GM23338 (cell line): ENCODE results near the gene TXLNB. TPM values are rescaled to one million over a fixed set of nuclear protein-coding genes. Genes with fewer than 3 reads are reported as not detected.

Source experiments
- ATAC-seq: fragments of 200-7000 bp; cut with Tn5 transposase; 3 replicates; pipeline ENCODE4 v1.9.1; 2020
- DNase-seq: peaks from one replicate; pipeline ENCODE4 v3.0.0-alpha.2; 2015; ENCODE audit warnings: low spot score
- H2AFZ ChIP-seq: fragments of 200-600 bp; sonication (generic); 2 replicates; pipeline ENCODE4 v1.8.0; 2016; ENCODE audit warnings: antibody characterized with exemption, mild to moderate bottlenecking, moderate library complexity
- H3F3A ChIP-seq: fragments of 200-600 bp; sonication (generic); replicated peaks from 2 replicates; pipeline ENCODE4 v1.8.0; 2017; ENCODE audit warnings: antibody characterized with exemption, mixed run types, low read depth
- H3K27ac ChIP-seq: fragments of 200-600 bp; sonication (generic); 2 replicates; pipeline ENCODE4 v1.6.1; 2016; ENCODE audit warnings: low read depth
- H3K27me3 ChIP-seq: fragments of 200-600 bp; sonication (generic); 2 replicates; pipeline ENCODE4 v1.8.0; 2016; ENCODE audit warnings: mild to moderate bottlenecking, mixed run types, moderate library complexity; ENCODE audit not compliant: insufficient read depth
- H3K36me3 ChIP-seq: fragments of 200-600 bp; sonication (generic); 2 replicates; pipeline ENCODE4 v1.8.0; 2016; ENCODE audit warnings: mild to moderate bottlenecking; ENCODE audit not compliant: insufficient read depth
- H3K4me1 ChIP-seq: fragments of 200-600 bp; sonication (generic); 2 replicates; pipeline ENCODE4 v1.8.0; 2016; ENCODE audit warnings: mild to moderate bottlenecking, moderate library complexity; ENCODE audit not compliant: insufficient read depth
- H3K4me2 ChIP-seq: fragments of 200-600 bp; sonication (generic); 2 replicates; pipeline ENCODE4 v1.7.1; 2017; ENCODE audit warnings: mixed run types
- H3K4me3 ChIP-seq: fragments of 200-600 bp; sonication (generic); 2 replicates; pipeline ENCODE4 v1.6.1; 2016; ENCODE audit warnings: mixed run types
- H3K79me2 ChIP-seq: fragments of 200-600 bp; sonication (generic); replicated peaks from 2 replicates; pipeline ENCODE4 v1.8.0; 2017; ENCODE audit warnings: mild to moderate bottlenecking; ENCODE audit not compliant: insufficient read depth
- H3K9me2 ChIP-seq: fragments of 200-600 bp; sonication (generic); 2 replicates; pipeline ENCODE4 v1.8.0; 2017; ENCODE audit not compliant: insufficient read depth
- H4K20me1 ChIP-seq: fragments of 200-600 bp; sonication (generic); replicated peaks from 2 replicates; pipeline ENCODE4 v1.8.0; 2017; ENCODE audit warnings: mild to moderate bottlenecking; ENCODE audit not compliant: insufficient read depth
- H3K27ac Mint-ChIP-seq: 2 replicates; pipeline ENCODE4 v1.8.0; 2020; ENCODE audit warnings: inconsistent platforms, mild to moderate bottlenecking, moderate library complexity, mixed read lengths
- H3K27me3 Mint-ChIP-seq: 3 replicates; pipeline ENCODE4 v1.8.0; 2022; ENCODE audit warnings: low read depth, mild to moderate bottlenecking, moderate library complexity, mixed read lengths, inconsistent platforms; ENCODE audit not compliant: insufficient read depth, poor library complexity
- H3K36me3 Mint-ChIP-seq: 3 replicates; pipeline ENCODE4 v1.8.0; 2021; ENCODE audit warnings: low read depth, mild to moderate bottlenecking, inconsistent platforms, moderate library complexity, mixed read lengths
- H3K4me1 Mint-ChIP-seq: 3 replicates; pipeline ENCODE4 v1.8.0; 2020; ENCODE audit warnings: mild to moderate bottlenecking, inconsistent platforms, mixed read lengths
- H3K4me3 Mint-ChIP-seq: 3 replicates; pipeline ENCODE4 v1.8.0; 2021; ENCODE audit warnings: moderate library complexity, mild to moderate bottlenecking, inconsistent platforms, mixed read lengths
- H3K9me3 Mint-ChIP-seq: 3 replicates; pipeline ENCODE4 v1.8.0; 2020; ENCODE audit warnings: moderate library complexity, mild to moderate bottlenecking, inconsistent platforms, mixed read lengths
- CREB1 ChIP-seq: fragments of 250-450 bp; sonication (Bioruptor Pico); IDR thresholded peaks from 2 replicates; pipeline ENCODE4 v1.5.0; 2020; ENCODE audit warnings: low read depth, mild to moderate bottlenecking, moderate library complexity
- ETS1 ChIP-seq: IDR thresholded peaks from 2 replicates; pipeline ENCODE4 v1.6.1; 2016; ENCODE audit warnings: antibody characterized with exemption
- EZH2 ChIP-seq: fragments of 200-600 bp; sonication (generic); IDR thresholded peaks from one replicate; pipeline ENCODE4 v1.8.0; 2017; ENCODE audit warnings: antibody characterized with exemption, mild to moderate bottlenecking, low read depth; ENCODE audit not compliant: unreplicated experiment
- POLR2AphosphoS5 ChIP-seq: IDR thresholded peaks from 2 replicates; pipeline ENCODE4 v1.6.1; 2016; ENCODE audit warnings: antibody characterized with exemption, low read depth
- ZNF114 ChIP-seq: fragments of 250-450 bp; sonication (Bioruptor Pico); IDR thresholded peaks from 2 replicates; pipeline ENCODE4 v1.5.0; 2020; ENCODE audit warnings: mild to moderate bottlenecking, moderate library complexity
- ZNF331 ChIP-seq: fragments of 250-450 bp; sonication (Bioruptor Pico); IDR thresholded peaks from 2 replicates; pipeline ENCODE4 v1.5.0; 2020; ENCODE audit warnings: low read depth, mild to moderate bottlenecking, moderate library complexity
- polyA plus RNA-seq: library from polyadenylated mRNA; unstranded; fragments of >200 nt; fragmentation: Nextera tagmentation; extraction: Ambion mirVana; gene quantifications from 2 replicates; pipeline ENCODE4 v1.2.1, GENCODE V29; 2016
- total RNA-seq: library from RNA; depleted of rRNA; stranded (reverse); fragments of >200 nt; shearing (Covaris generic); gene quantifications from 2 replicates; pipeline ENCODE4 v1.2.3, GENCODE V29; 2014
- TF ChIP-seq, protein P1 (sequence below): fragments of 250-450 bp; sonication (Bioruptor Pico); IDR thresholded peaks from 2 replicates; pipeline ENCODE4 v1.5.0; 2020; ENCODE audit warnings: mild to moderate bottlenecking, moderate library complexity

The TXLNB gene
- total and polyA plus RNA-seq, 2 experiments from 2014 or later: 0.11 to 0.28 TPM

- DNase-seq: no peak
- H3K27me3 ChIP-seq: no peaks in the 10 kb centered on the region
- H3K36me3 ChIP-seq: no peaks in the 10 kb centered on the region
- H3K4me1 ChIP-seq: no peaks in the 10 kb centered on the region
- no peaks in the 10 kb centered on the region for H4K20me1 ChIP-seq
- H3K79me2 ChIP-seq: no peaks in the 10 kb centered on the region
- H3K4me3 ChIP-seq: no peak overlapping the region
- no peaks in the 10 kb centered on the region for H3K9me3 Mint-ChIP-seq
- no peak overlapping the region for H3K4me2 ChIP-seq
- no peaks in the 10 kb centered on the region for H3F3A ChIP-seq
- ATAC-seq: no peak
- H3K27me3 Mint-ChIP-seq: peaks cover 2% of the 10 kb centered on the region
- peak overlapping the region; percentile 24; the same call in 1 of the 2 replicates for H2AFZ ChIP-seq
- no peak overlapping the region for H3K27ac ChIP-seq
- peaks cover 5% of the 10 kb centered on the region; the same call in 2 of the 3 replicates for H3K4me1 Mint-ChIP-seq
- no peak overlapping the region for H3K4me3 Mint-ChIP-seq
- H3K36me3 Mint-ChIP-seq: no peaks in the 10 kb centered on the region; the same call in 2 of the 3 replicates
- H3K9me2 ChIP-seq: no peaks in the 10 kb centered on the region
- no peak for TF ChIP-seq ZNF331 (CRISPR knock-in tag)
- no peak for TF ChIP-seq ETS1
- TF ChIP-seq, protein P1, sequence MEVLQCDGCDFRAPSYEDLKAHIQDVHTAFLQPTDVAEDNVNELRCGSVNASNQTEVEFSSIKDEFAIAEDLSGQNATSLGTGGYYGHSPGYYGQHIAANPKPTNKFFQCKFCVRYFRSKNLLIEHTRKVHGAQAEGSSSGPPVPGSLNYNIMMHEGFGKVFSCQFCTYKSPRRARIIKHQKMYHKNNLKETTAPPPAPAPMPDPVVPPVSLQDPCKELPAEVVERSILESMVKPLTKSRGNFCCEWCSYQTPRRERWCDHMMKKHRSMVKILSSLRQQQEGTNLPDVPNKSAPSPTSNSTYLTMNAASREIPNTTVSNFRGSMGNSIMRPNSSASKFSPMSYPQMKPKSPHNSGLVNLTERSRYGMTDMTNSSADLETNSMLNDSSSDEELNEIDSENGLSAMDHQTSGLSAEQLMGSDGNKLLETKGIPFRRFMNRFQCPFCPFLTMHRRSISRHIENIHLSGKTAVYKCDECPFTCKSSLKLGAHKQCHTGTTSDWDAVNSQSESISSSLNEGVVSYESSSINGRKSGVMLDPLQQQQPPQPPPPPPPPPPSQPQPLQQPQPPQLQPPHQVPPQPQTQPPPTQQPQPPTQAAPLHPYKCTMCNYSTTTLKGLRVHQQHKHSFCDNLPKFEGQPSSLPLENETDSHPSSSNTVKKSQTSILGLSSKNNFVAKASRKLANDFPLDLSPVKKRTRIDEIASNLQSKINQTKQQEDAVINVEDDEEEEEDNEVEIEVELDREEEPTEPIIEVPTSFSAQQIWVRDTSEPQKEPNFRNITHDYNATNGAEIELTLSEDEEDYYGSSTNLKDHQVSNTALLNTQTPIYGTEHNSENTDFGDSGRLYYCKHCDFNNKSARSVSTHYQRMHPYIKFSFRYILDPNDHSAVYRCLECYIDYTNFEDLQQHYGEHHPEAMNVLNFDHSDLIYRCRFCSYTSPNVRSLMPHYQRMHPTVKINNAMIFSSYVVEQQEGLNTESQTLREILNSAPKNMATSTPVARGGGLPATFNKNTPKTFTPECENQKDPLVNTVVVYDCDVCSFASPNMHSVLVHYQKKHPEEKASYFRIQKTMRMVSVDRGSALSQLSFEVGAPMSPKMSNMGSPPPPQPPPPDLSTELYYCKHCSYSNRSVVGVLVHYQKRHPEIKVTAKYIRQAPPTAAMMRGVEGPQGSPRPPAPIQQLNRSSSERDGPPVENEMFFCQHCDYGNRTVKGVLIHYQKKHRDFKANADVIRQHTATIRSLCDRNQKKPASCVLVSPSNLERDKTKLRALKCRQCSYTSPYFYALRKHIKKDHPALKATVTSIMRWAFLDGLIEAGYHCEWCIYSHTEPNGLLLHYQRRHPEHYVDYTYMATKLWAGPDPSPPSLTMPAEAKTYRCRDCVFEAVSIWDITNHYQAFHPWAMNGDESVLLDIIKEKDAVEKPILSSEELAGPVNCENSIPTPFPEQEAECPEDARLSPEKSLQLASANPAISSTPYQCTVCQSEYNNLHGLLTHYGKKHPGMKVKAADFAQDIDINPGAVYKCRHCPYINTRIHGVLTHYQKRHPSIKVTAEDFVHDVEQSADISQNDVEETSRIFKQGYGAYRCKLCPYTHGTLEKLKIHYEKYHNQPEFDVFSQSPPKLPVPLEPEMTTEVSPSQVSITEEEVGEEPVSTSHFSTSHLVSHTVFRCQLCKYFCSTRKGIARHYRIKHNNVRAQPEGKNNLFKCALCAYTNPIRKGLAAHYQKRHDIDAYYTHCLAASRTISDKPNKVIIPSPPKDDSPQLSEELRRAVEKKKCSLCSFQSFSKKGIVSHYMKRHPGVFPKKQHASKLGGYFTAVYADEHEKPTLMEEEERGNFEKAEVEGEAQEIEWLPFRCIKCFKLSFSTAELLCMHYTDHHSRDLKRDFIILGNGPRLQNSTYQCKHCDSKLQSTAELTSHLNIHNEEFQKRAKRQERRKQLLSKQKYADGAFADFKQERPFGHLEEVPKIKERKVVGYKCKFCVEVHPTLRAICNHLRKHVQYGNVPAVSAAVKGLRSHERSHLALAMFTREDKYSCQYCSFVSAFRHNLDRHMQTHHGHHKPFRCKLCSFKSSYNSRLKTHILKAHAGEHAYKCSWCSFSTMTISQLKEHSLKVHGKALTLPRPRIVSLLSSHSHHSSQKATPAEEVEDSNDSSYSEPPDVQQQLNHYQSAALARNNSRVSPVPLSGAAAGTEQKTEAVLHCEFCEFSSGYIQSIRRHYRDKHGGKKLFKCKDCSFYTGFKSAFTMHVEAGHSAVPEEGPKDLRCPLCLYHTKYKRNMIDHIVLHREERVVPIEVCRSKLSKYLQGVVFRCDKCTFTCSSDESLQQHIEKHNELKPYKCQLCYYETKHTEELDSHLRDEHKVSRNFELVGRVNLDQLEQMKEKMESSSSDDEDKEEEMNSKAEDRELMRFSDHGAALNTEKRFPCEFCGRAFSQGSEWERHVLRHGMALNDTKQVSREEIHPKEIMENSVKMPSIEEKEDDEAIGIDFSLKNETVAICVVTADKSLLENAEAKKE: no peak
- no peak for TF ChIP-seq ZNF114 (CRISPR knock-in tag)
- no peak for TF ChIP-seq EZH2
- no peak for TF ChIP-seq CREB1 (CRISPR knock-in tag)
- TF ChIP-seq POLR2AphosphoS5: no peak
- H3K27ac Mint-ChIP-seq: no peak overlapping the region; the same call in 1 of the 2 replicates
Observed at GRCh38 chr6:139338795-139339194, 47.0 kb upstream of the TXLNB start.
